Heart right ventricle (tissue), 16 donors: ENCODE data around the gene CLASP2. TPM values are rescaled to one million over a fixed set of nuclear protein-coding genes. Genes with fewer than 3 reads are reported as not detected.
A peak's percentile ranks its signal among the peaks of the same experiment; 100 is the strongest.

Source experiments
- ATAC-seq, 8 donors: fragments of 200-7000 bp; cut with Tn5 transposase; one replicate each; pipeline ENCODE4 v1.9.1; 2020; ENCODE audit warnings: mild to moderate bottlenecking in 8 of 8, moderate library complexity in 8 of 8, moderate number of reproducible peaks in 1 of 8
- DNase-seq, 2 donors: peaks; one replicate each; pipeline ENCODE4 v3.0.0-alpha.2; 2020
- H3K27ac ChIP-seq, 10 donors: fragments of 200-600 bp; sonication (generic) in 2 of 10; one replicate each; pipeline versions ENCODE4 v1.5.0 to v1.8.0; 2020 to 2022; ENCODE audit warnings: mild to moderate bottlenecking in 3 of 10
- H3K27me3 ChIP-seq, 7 donors: fragments of 200-600 bp; one replicate each; pipeline ENCODE4 v1.8.0; 2021 to 2022; ENCODE audit warnings: mild to moderate bottlenecking in 2 of 7
- H3K36me3 ChIP-seq, 9 donors: fragments of 200-600 bp; sonication (generic) in 1 of 9; one replicate each; pipeline versions ENCODE4 v1.5.0 to v1.8.0; 2020 to 2022; ENCODE audit warnings: mild to moderate bottlenecking in 2 of 9
- H3K4me1 ChIP-seq, 9 donors: fragments of 200-600 bp; sonication (generic) in 1 of 9; one replicate each; pipeline versions ENCODE4 v1.5.0 to v1.8.0; 2020 to 2022; ENCODE audit warnings: mild to moderate bottlenecking in 4 of 9
- H3K4me3 ChIP-seq, 10 donors: fragments of 200-600 bp; sonication (generic) in 2 of 10; one replicate each; pipeline versions ENCODE4 v1.5.0 to v1.8.0; 2020 to 2022; ENCODE audit warnings: mild to moderate bottlenecking in 7 of 10, moderate library complexity in 2 of 10
- H3K9me3 ChIP-seq, 11 donors: fragments of 200-600 bp in 10 of 11; sonication (generic) in 2 of 11; one replicate each; pipeline versions ENCODE4 v1.5.0 to v1.8.0; 2013 to 2022; ENCODE audit warnings: mild to moderate bottlenecking in 2 of 11, control low read depth in 1 of 11, moderate library complexity in 1 of 11
- CTCF ChIP-seq, 9 donors: fragments of 200-600 bp; sonication (generic) in 2 of 9; IDR thresholded peaks; one replicate each; pipeline versions ENCODE4 v1.5.0 to v1.8.0; 2021 to 2022; ENCODE audit warnings: antibody characterized with exemption in 9 of 9, mild to moderate bottlenecking in 5 of 9, moderate library complexity in 1 of 9
- WGBS, 2 donors: extraction: QIAGEN DNeasy Blood & Tissue Kit; methylation state at CpG; one replicate each; pipeline ENCODE4 v1.1.7; 2013; ENCODE audit warnings: inconsistent platforms in 1 of 2; 5-methylcytosine and 5-hydroxymethylcytosine counted together
- intact Hi-C, 10 donors: fragments of 100-400 bp; cut with DNase I; formaldehyde crosslinking; loops; one replicate each; pipeline versions ENCODE4 v1.11.1 to v1.14.2; 2022
- polyA plus RNA-seq, 2 donors: library from polyadenylated mRNA; stranded (reverse); fragments of 200-250 nt; gene quantifications; one replicate each; pipeline ENCODE4 v1.2.3, GENCODE V29; 2013
- total RNA-seq, 10 donors: library from RNA; stranded (reverse); fragmentation: NEBNext Ultra II Directional in 3 of 10; extraction: Animal tissue kit (Norgen Biotek cat#: 25700) in 3 of 10; gene quantifications; one replicate each; pipeline versions ENCODE4 v1.2.1 to v1.2.4, GENCODE V29; 2021 to 2023
- donor health status: Arrhythmogenic right ventricular cardiomyopathy.
- donor health status: ischemic (EF 13 %, LVEDD 7.1; RV severe dilation, severe dysfunction).
- donor health status: healthy with polysubstance abuse.
- donor health status: DM: no; HTN: yes; CAD: no.
- donor health status: DM: no; HTN: no; CAD: no.
- donor health status: ischemic (EF 25% LVEDD 6.9; RV normal size, moderate dysfunction).
- donor health status: ischemic (EF 25% LVEDD 5.7; RV mildly dilated, moderate dysfunction).
- donor health status: healthy.
- donor health status: DM: yes; HTN: yes; CAD: no.
- donor health status: Ischemic cardiomyopathy.
- donor health status: ischemic (EF 35%, LVEDD 5.7; RV mildly dilated, moderate dysfunction).
- donor health status: nonischemic (EF 11% LVEDD 7.7; RV severe dilation, severe dysfunction).
- donor health status: DM: yes; HTN: yes; CAD: no.
- donor health status: PGD.
- donor health status: ischemic (EF 29% LVEDD 5.4; RV normal size, mild dysfunction).
- donor health status: nonischemic (EF 23%, LVEDD 6.1; RV moderate dilation, normal function).

Gene CLASP2
- total and polyA plus RNA-seq, 12 donors, result 9.7 to 107 (median 84.9) TPM

DNA sequence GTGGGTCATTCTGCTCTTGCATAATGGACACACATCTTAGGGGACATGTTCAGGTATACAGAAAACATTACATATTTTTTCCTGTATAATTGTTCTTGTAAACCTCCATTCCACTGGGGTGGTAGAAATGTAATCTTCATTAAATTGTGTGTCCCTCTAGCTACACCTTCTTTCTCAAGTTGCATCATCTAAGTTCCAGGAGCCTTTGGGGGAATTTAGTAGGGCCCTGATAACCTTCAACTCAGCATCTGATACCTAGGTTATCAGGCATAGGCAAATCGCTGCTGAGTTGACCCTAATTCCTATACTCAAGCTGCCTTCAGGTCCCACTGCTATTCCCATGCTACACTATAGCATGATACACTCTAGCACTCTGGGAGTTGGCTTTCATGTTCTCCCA, 19.1 kb upstream of the CLASP2 start:
- Histone ChIP-seq H3K36me3 (no peaks in the 10 kb centered on the region), H3K4me3 (no peak overlapping the region), H3K27ac (no peak overlapping the region), H3K27me3 (peaks cover 0 to 5% (median 0%) of the 10 kb centered on the region in 7 donors), H3K9me3 (peaks cover 0 to 9% (median 0%) of the 10 kb centered on the region in 11 donors), H3K4me1 (no peaks in the 10 kb centered on the region)
- intact Hi-C loops, result loop anchor here in 1 of 10 donors (5.0 kb wide), 1 partner anchor 40 kb away; no protein-coding TSS in a partner anchor
- no peak for DNase-seq
- no peak for TF ChIP-seq CTCF (IDR thresholded peaks at IDR 0.05)
- 60 to 66% methylated on average over 1 of the region's 1 CpG for WGBS, 2 donors
- ATAC-seq, result no peak

DNA sequence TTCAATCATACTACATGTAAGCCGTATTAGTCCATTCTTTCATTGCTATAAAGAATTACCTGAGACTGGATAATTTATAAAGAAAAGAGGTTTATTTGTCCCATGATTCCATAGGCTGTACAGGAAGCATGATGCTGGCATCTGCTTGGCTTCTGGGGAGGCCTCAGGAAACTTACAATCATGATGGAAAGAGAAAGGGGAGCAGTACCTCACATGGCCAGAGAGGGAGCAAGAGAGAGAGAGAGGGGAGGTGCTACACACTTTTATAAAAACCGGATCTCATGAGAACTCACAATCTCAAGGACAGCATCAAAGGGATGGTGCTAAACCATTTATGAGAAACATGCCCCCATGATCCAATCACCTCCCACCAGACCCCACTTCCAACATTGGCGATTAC, 14.3 kb upstream of the CLASP2 start:
- Histone ChIP-seq H3K27me3 (no peaks in the 10 kb centered on the region), H3K36me3 (no peaks in the 10 kb centered on the region), H3K9me3 (peaks cover 0 to 11% (median 0%) of the 10 kb centered on the region in 11 donors), H3K4me1 (no peaks in the 10 kb centered on the region), H3K27ac (no peak overlapping the region), H3K4me3 (no peak overlapping the region)
- intact Hi-C loops, result no loop called here
- 92 to 94% methylated on average over 3 of the region's 3 CpGs for WGBS, 2 donors
- ATAC-seq (no peak), DNase-seq (no peak)
- TF ChIP-seq CTCF (IDR thresholded peaks at IDR 0.05), result peak in 1 of 9 donors; percentile 22

- 75 to 79% methylated on average over 3 of the region's 3 CpGs for WGBS, 2 donors
- no peak for TF ChIP-seq CTCF (IDR thresholded peaks at IDR 0.05)
- intact Hi-C loops, result loop anchor here in 2 of 10 donors (5.0 to 10.0 kb wide), 2 partner anchors 55 to 57 kb away; no protein-coding TSS in a partner anchor
Measured at GRCh38 chr3:33729993-33730392, 11.9 kb upstream of the CLASP2 start.

GRCh38 chr3:33724256-33724655, 6.2 kb upstream of the CLASP2 start:
- ATAC-seq, result no peak

More at GRCh38 chr3:33729993-33730392, 11.9 kb upstream of the CLASP2 start:
- ATAC-seq (no peak), DNase-seq (no peak)
- H3K36me3 ChIP-seq, result no peaks in the 10 kb centered on the region
- H3K27ac ChIP-seq, result no peak overlapping the region
- no peak overlapping the region for H3K4me3 ChIP-seq
- H3K9me3 ChIP-seq, result peaks cover 0 to 11% (median 0%) of the 10 kb centered on the region in 11 donors
- no peaks in the 10 kb centered on the region for H3K27me3 ChIP-seq
- H3K4me1 ChIP-seq, result no peaks in the 10 kb centered on the region

More at GRCh38 chr3:33724256-33724655, 6.2 kb upstream of the CLASP2 start:
- TF ChIP-seq CTCF (IDR thresholded peaks at IDR 0.05), result no peak
- Histone ChIP-seq H3K36me3 (peaks cover 0 to 1% (median 0%) of the 10 kb centered on the region in 9 donors), H3K4me1 (peaks cover 0 to 18% (median 8%) of the 10 kb centered on the region in 9 donors), H3K4me3 (no peak overlapping the region), H3K27me3 (no peaks in the 10 kb centered on the region), H3K27ac (no peak overlapping the region), H3K9me3 (no peaks in the 10 kb centered on the region)
- DNase-seq, result no peak
- 97 to 100% methylated on average over 2 of the region's 2 CpGs for WGBS, 2 donors
- intact Hi-C loops, result loop anchor here in 2 of 10 donors (5.0 to 10.0 kb wide), 2 partner anchors 61 to 73 kb away; partner anchors contain the start of gene PDCD6IP (in 1 of the 2)
